Gastrocnemius medialis (tissue), 4 donors: ENCODE measurements around the gene MRPL48. TPM values are rescaled to one million over a fixed set of nuclear protein-coding genes. Genes with fewer than 3 reads are reported as not detected.
A peak's percentile ranks its signal among the peaks of the same experiment; 100 is the strongest.

Experiments used
- ATAC-seq, 2 donors: fragments of 150-250 bp; one replicate each; pipeline ENCODE4 v1.9.1; 2016
- DNase-seq, 2 donors: peaks; one replicate each; pipeline ENCODE4 v3.0.0-alpha.2; 2019
- H3K27ac ChIP-seq, 4 donors: fragments of 200-600 bp; sonication (generic); 1 replicate in 1 of 4; 2 replicates in 3 of 4; pipeline ENCODE4 v1.5.1; 2016 to 2018; ENCODE audit warnings: mild to moderate bottlenecking in 2 of 4, moderate library complexity in 1 of 4
- H3K27me3 ChIP-seq, 3 donors: fragments of 200-600 bp; sonication (generic) in 2 of 3; 1 replicate in 1 of 3; 2 replicates in 2 of 3; pipeline versions ENCODE4 v1.5.1 to v1.6.0; 2016 to 2019; ENCODE audit warnings: mild to moderate bottlenecking in 1 of 3, moderate library complexity in 1 of 3
- H3K36me3 ChIP-seq, 2 donors: fragments of 200-600 bp; sonication (generic) in 1 of 2; one replicate each; pipeline ENCODE4 v1.5.1; 2017 to 2018
- H3K4me1 ChIP-seq, 2 donors: fragments of 200-600 bp; sonication (generic) in 1 of 2; one replicate each; pipeline ENCODE4 v1.5.1; 2016 to 2017; ENCODE audit warnings: mild to moderate bottlenecking in 2 of 2
- H3K4me3 ChIP-seq, 4 donors: fragments of 200-600 bp; sonication (generic) in 3 of 4; 1 replicate in 1 of 4; 2 replicates in 3 of 4; pipeline ENCODE4 v1.5.1; 2016 to 2019; ENCODE audit warnings: mild to moderate bottlenecking in 2 of 4
- H3K9me3 ChIP-seq, 3 donors: fragments of 200-600 bp; sonication (generic) in 2 of 3; 1 replicate in 1 of 3; 2 replicates in 2 of 3; pipeline ENCODE4 v1.5.1; 2016 to 2019
- POLR2A ChIP-seq, 2 donors: fragments of 450-650 bp; IDR thresholded peaks; one replicate each; pipeline ENCODE4 v1.6.1; 2017; ENCODE audit warnings: antibody characterized with exemption in 2 of 2, mild to moderate bottlenecking in 2 of 2, moderate library complexity in 2 of 2
- in situ Hi-C, 4 donors: fragments of 200-750 bp; cut with MboI; loops; one replicate each; pipeline versions ENCODE4 v1.15.0 to v1.8.0; 2017; ENCODE audit warnings: low sequenced_read_pairs in 4 of 4
- intact Hi-C: fragments of 100-400 bp; cut with DNase I; formaldehyde crosslinking; loops from one replicate; pipeline ENCODE4 v1.15.1; 2023; ENCODE audit warnings: low total_unique reads
- total RNA-seq, 4 donors: library from RNA; depleted of rRNA; stranded (reverse); fragments of >200 nt; gene quantifications; one replicate each; pipeline versions ENCODE4 v1.1.0 to v1.2.3, GENCODE V29; 2016
- TF ChIP-seq, protein P1 (sequence below), 5 experiments: fragments of 450-650 bp in 3 of 5; fragments of 200-600 bp in 2 of 5; sonication (generic) in 2 of 5; IDR thresholded peaks in 4 of 5; conservative IDR thresholded peaks in 1 of 5; 1 replicate in 4 of 5; 2 replicates in 1 of 5; pipeline ENCODE4 v1.5.1; 2016 to 2019; ENCODE audit warnings: antibody characterized with exemption in 5 of 5, mild to moderate bottlenecking in 3 of 5, moderate library complexity in 3 of 5

Gene MRPL48
- total RNA-seq, 4 donors from 2014 or later = 9.0 to 29.1 (median 13.4) TPM

GRCh38 chr11:73752903-73753302 lies 34.8 kb upstream of the MRPL48 start:
- no peak overlapping the region for H3K4me3 ChIP-seq
- H3K27me3 ChIP-seq = no peaks in the 10 kb centered on the region
- TF ChIP-seq POLR2A (IDR thresholded peaks at IDR 0.05) = no peak
- TF ChIP-seq, protein P1, sequence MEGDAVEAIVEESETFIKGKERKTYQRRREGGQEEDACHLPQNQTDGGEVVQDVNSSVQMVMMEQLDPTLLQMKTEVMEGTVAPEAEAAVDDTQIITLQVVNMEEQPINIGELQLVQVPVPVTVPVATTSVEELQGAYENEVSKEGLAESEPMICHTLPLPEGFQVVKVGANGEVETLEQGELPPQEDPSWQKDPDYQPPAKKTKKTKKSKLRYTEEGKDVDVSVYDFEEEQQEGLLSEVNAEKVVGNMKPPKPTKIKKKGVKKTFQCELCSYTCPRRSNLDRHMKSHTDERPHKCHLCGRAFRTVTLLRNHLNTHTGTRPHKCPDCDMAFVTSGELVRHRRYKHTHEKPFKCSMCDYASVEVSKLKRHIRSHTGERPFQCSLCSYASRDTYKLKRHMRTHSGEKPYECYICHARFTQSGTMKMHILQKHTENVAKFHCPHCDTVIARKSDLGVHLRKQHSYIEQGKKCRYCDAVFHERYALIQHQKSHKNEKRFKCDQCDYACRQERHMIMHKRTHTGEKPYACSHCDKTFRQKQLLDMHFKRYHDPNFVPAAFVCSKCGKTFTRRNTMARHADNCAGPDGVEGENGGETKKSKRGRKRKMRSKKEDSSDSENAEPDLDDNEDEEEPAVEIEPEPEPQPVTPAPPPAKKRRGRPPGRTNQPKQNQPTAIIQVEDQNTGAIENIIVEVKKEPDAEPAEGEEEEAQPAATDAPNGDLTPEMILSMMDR (IDR thresholded peaks at IDR 0.05 in 4 of 5, conservative IDR thresholded peaks at IDR 0.05 in 1 of 5) = no peak
- no peaks in the 10 kb centered on the region for H3K36me3 ChIP-seq
- in situ Hi-C loops (no loop called here), intact Hi-C loops (loop anchor here (5.0 kb wide), 1 partner anchor 34 kb away; the partner anchor contains the start of gene MRPL48)
- DNase-seq (no peak), ATAC-seq (no peak)
- H3K4me1 ChIP-seq = peaks cover 14 to 19% of the 10 kb centered on the region in 2 donors
- H3K9me3 ChIP-seq = no peaks in the 10 kb centered on the region
- H3K27ac ChIP-seq = no peak overlapping the region

- TF ChIP-seq, protein P1 (IDR thresholded peaks at IDR 0.05 in 4 of 5, conservative IDR thresholded peaks at IDR 0.05 in 1 of 5) = no peak
- TF ChIP-seq POLR2A (IDR thresholded peaks at IDR 0.05) = no peak
- Histone ChIP-seq H3K4me1 (peaks cover 23 to 29% of the 10 kb centered on the region in 2 donors), H3K9me3 (no peaks in the 10 kb centered on the region), H3K36me3 (no peaks in the 10 kb centered on the region), H3K27ac (no peak overlapping the region), H3K27me3 (no peaks in the 10 kb centered on the region), H3K4me3 (no peak overlapping the region)
- in situ Hi-C loops (no loop called here), intact Hi-C loops (loop anchor here (5.0 kb wide), 1 partner anchor 33 kb away; the partner anchor contains the start of gene MRPL48)
- no peak for ATAC-seq
- no peak for DNase-seq
Observed at GRCh38 chr11:73753938-73754337, 33.7 kb upstream of the MRPL48 start.

- in situ Hi-C loops = no loop called here
- TF ChIP-seq POLR2A (IDR thresholded peaks at IDR 0.05) = no peak
- TF ChIP-seq, protein P1 (IDR thresholded peaks at IDR 0.05 in 4 of 5, conservative IDR thresholded peaks at IDR 0.05 in 1 of 5) = no peak
- Histone ChIP-seq H3K4me3 (no peak overlapping the region), H3K36me3 (no peaks in the 10 kb centered on the region), H3K9me3 (no peaks in the 10 kb centered on the region), H3K27me3 (no peaks in the 10 kb centered on the region), H3K27ac (no peak overlapping the region), H3K4me1 (peaks cover 32 to 37% of the 10 kb centered on the region in 2 donors)
- ATAC-seq (no peak), DNase-seq (no peak)
- intact Hi-C loops = no loop called here
Observed at GRCh38 chr11:73755670-73756069, 32.0 kb upstream of the MRPL48 start.

DNA sequence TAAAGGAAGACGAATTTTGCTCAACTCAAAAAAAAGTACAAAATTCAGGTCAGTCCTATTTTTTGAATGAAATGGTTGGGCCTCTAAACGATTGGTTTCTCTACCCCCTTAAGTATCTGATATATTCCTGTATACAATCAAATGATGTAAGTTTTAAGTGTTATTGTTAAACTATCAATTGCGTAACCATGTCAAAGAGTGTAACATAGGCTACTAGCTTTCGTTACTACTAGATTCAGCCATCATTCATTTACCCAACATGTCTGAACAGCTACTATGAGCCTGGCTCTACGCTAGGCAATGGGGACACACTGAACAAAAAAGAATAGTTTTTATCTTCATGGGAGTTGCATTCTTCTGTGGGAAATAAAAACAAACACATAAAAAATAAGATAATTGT lies 30.1 kb upstream of the MRPL48 start:
- Histone ChIP-seq H3K4me1 (peaks cover 26% of the 10 kb centered on the region in 2 donors), H3K4me3 (no peak overlapping the region), H3K27ac (no peak overlapping the region), H3K27me3 (no peaks in the 10 kb centered on the region), H3K36me3 (no peaks in the 10 kb centered on the region), H3K9me3 (no peaks in the 10 kb centered on the region)
- intact Hi-C loops = no loop called here
- no peak for DNase-seq
- TF ChIP-seq, protein P1 (IDR thresholded peaks at IDR 0.05 in 4 of 5, conservative IDR thresholded peaks at IDR 0.05 in 1 of 5) = no peak
- no peak for TF ChIP-seq POLR2A (IDR thresholded peaks at IDR 0.05)
- in situ Hi-C loops = no loop called here
- no peak for ATAC-seq

DNA sequence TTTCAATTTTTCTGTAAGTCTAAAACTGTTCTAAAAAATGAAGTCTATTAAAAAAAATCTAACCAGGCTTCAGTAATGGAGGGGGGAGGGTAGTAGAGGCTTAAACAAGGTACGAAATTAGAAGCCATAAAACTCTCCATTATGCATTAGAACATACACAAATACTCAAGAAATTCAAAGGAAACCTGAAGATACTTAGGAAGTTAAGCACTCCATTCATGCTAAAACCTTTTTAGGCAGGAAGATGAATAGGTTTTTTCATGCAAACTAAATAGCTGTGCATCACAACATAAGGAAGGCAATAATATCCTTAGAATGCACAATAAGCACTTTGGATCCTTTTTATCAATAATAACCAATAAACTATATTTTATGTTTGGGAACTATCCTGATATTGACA lies 29.2 kb upstream of the MRPL48 start:
- no peak overlapping the region for H3K27ac ChIP-seq

More for the DNA sequence above, 29.2 kb upstream of the MRPL48 start:
- TF ChIP-seq, protein P1 (IDR thresholded peaks at IDR 0.05 in 4 of 5, conservative IDR thresholded peaks at IDR 0.05 in 1 of 5) = no peak
- no peak for TF ChIP-seq POLR2A (IDR thresholded peaks at IDR 0.05)
- DNase-seq = no peak
- no peaks in the 10 kb centered on the region for H3K9me3 ChIP-seq
- in situ Hi-C loops = no loop called here
- no peaks in the 10 kb centered on the region for H3K36me3 ChIP-seq
- no peak for ATAC-seq
- no peaks in the 10 kb centered on the region for H3K27me3 ChIP-seq
- peak overlapping the region in 1 of 4 donors; percentile 100 for H3K4me3 ChIP-seq
- peaks cover 20 to 21% of the 10 kb centered on the region in 2 donors for H3K4me1 ChIP-seq
- intact Hi-C loops = no loop called here
